ENCODE data around the gene ANO1. TPM values are rescaled to one million over a fixed set of nuclear protein-coding genes. Genes with fewer than 3 reads are reported as not detected.

The ANO1 gene
- total RNA-seq, 8 experiments from 2014 or later = 0.20 to 0.71 (median 0.29) TPM; not detected in 2

DNA sequence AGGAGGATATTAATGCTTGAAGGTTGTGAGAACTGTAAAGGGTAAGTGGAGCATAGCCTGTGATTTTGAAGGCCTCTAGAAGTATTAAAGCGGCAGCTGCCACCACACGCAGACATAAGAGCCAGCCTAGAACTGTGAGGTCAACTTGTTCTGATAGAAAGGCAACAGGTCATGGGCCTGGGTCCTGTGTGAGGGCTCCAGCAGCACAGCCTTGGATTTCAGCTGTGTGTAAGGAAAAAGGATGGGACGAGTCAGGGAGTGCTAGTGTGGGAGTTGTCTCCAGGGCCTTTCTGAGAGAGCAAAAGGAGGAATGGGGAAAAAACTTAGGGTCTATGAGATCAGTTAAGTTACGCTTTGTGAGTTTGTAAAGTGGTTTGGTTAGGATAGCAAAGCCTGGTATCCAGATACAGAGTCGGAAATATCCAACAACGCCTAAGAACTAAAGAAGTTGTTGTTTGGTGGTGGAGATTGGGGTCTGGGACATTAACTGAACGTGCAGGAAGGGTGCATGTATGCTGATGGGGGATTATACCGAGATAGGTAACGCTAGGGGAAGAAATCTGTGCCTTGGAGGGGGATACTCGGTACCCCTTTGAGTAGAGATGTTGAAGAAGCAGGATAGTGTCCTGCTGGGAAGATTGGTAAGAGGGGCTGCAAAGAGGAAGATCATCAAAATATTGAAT is 17.4 kb upstream of the ANO1 start:
- in situ Hi-C loops (cut with MboI; ENCODE audit: low pct_unique_long_range_greater_than_20kb in 2 of 9, low sequenced_read_pairs in 9 of 9, unreplicated experiment in 9 of 9) = no loop called here
- no peak for ATAC-seq (replicated peaks in 6 of 8)

DNA sequence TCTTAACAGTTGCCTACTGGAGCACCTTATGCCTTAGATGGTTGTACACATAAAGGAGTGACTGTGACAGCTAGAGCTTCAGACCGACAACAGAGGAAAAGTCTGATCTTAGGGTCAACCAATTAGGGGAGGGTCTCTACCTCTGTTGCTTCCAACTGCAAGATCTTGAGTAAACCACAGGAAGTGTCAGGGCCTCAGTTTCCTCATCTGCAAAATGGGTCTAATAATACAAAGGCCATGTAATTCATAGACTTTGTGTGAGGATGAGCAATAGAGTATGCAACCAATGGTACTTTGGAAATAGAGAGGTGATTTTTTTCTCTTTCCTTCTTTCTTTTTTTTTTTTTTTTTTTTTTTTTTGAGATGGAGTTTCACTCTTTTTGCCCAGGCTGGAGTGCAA is 16.4 kb upstream of the ANO1 start:
- H3K27ac ChIP-seq = no peak overlapping the region
- WGBS, 10 experiments = 100% methylated on average over 1 of the region's 1 CpG; no CpG with 5 or more reads in 6 of the 10 experiments
- ATAC-seq (replicated peaks in 6 of 8) = no peak

More for the DNA sequence above, 17.4 kb upstream of the ANO1 start:
- Histone ChIP-seq H3K27ac (no peak overlapping the region), H3K4me3 (no peak overlapping the region), H3K4me1 (replicated peaks in 1 of 2) (peaks cover 6 to 11% of the 10 kb centered on the region in 2 donors)
- WGBS, 10 experiments = 7 to 90% (median 74%) methylated on average over 1 to 10 of the region's 10 CpGs; no CpG with 5 or more reads in 1 of the 10 experiments

DNA sequence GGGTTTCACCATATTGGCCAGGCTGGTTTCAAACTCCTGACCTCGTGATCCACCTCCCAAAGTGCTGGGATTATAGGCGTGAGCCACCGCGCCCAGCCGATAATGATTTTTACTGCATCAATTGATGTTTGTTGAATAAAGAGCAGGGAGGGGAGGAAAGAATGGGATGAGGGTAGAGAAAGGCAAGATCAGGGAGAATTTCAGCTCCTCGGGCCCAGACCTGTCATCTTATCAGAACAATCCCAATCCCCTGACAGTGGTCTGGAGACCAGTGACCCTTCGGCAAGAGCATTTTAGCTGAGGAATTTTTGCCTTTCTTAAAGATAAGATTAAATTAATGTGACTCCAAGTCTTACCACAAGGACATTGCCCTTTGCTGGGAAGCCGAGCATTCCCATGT is 15.0 kb upstream of the ANO1 start:
- Histone ChIP-seq H3K4me3 (no peak overlapping the region), H3K4me1 (replicated peaks in 1 of 2) (peaks cover 12 to 22% of the 10 kb centered on the region in 2 donors), H3K27ac (no peak overlapping the region)
- ATAC-seq (replicated peaks in 6 of 8) = no peak
- 40 to 100% (median 91%) methylated on average over 1 to 7 of the region's 8 CpGs; no CpG with 5 or more reads in 2 of the 10 experiments for WGBS, 10 experiments
- in situ Hi-C loops (cut with MboI; ENCODE audit: low pct_unique_long_range_greater_than_20kb in 2 of 9, low sequenced_read_pairs in 9 of 9, unreplicated experiment in 9 of 9) = no loop called here

More for the DNA sequence above, 16.4 kb upstream of the ANO1 start:
- Histone ChIP-seq H3K4me1 (replicated peaks in 1 of 2) (peaks cover 6 to 14% of the 10 kb centered on the region in 2 donors), H3K4me3 (no peak overlapping the region)
- in situ Hi-C loops (cut with MboI; ENCODE audit: low pct_unique_long_range_greater_than_20kb in 2 of 9, low sequenced_read_pairs in 9 of 9, unreplicated experiment in 9 of 9) = no loop called here

DNA sequence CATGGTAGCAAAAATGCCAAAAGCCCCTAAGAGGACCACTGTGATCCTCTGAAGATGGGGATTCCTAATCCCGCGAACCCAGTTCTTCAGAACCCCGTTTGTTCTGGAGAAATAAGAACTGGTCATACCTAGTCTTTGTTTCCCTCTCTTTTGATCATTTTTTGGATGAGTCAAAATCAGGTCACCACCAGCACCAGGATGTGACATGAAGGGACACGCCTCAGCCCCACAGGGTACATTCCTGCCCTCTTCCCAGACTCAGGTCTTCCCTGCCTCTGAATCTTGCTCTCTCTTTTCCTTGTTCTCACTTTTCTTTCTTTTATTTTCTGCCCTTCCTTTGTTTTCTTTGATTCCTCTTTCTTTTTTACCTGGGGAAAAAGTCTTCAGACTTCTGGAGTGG is 14.6 kb upstream of the ANO1 start:
- no peak for ATAC-seq (replicated peaks in 6 of 8)
- Histone ChIP-seq H3K4me3 (no peak overlapping the region), H3K27ac (no peak overlapping the region), H3K4me1 (replicated peaks in 1 of 2) (peaks cover 17 to 27% of the 10 kb centered on the region in 2 donors)
- in situ Hi-C loops (cut with MboI; ENCODE audit: low pct_unique_long_range_greater_than_20kb in 2 of 9, low sequenced_read_pairs in 9 of 9, unreplicated experiment in 9 of 9) = no loop called here
- WGBS, 10 experiments = 67 to 100% (median 86%) methylated on average over 1 to 4 of the region's 4 CpGs; no CpG with 5 or more reads in 2 of the 10 experiments

GRCh38 chr11:70064008-70064725 is 13.9 kb upstream of the ANO1 start:
- no peak overlapping the region for H3K4me3 ChIP-seq
- ATAC-seq (replicated peaks in 6 of 8) = peak in 1 of 8 experiments; percentile 53
- in situ Hi-C loops (cut with MboI; ENCODE audit: low pct_unique_long_range_greater_than_20kb in 2 of 9, low sequenced_read_pairs in 9 of 9, unreplicated experiment in 9 of 9) = no loop called here
- no peak overlapping the region for H3K27ac ChIP-seq
- peaks cover 17 to 30% of the 10 kb centered on the region in 2 donors for H3K4me1 ChIP-seq (replicated peaks in 1 of 2)
- WGBS, 10 experiments = 0 to 90% (median 46%) methylated on average over 1 to 7 of the region's 10 CpGs; no CpG with 5 or more reads in 2 of the 10 experiments

- 0 to 100% (median 40%) methylated on average over 1 to 4 of the region's 8 CpGs; no CpG with 5 or more reads in 3 of the 10 experiments for WGBS, 10 experiments
- in situ Hi-C loops (cut with MboI; ENCODE audit: low pct_unique_long_range_greater_than_20kb in 2 of 9, low sequenced_read_pairs in 9 of 9, unreplicated experiment in 9 of 9) = no loop called here
- no peak overlapping the region for H3K4me3 ChIP-seq
- H3K27ac ChIP-seq = no peak overlapping the region
- no peak for ATAC-seq (replicated peaks in 6 of 8)
- H3K4me1 ChIP-seq (replicated peaks in 1 of 2) = peaks cover 17 to 30% of the 10 kb centered on the region in 2 donors
Measured at GRCh38 chr11:70064726-70065317, 13.3 kb upstream of the ANO1 start.

- peaks cover 17 to 30% of the 10 kb centered on the region in 2 donors for H3K4me1 ChIP-seq (replicated peaks in 1 of 2)
- in situ Hi-C loops (cut with MboI; ENCODE audit: low pct_unique_long_range_greater_than_20kb in 2 of 9, low sequenced_read_pairs in 9 of 9, unreplicated experiment in 9 of 9) = no loop called here
- H3K4me3 ChIP-seq = no peak overlapping the region
- no peak overlapping the region for H3K27ac ChIP-seq
- ATAC-seq (replicated peaks in 6 of 8) = no peak
- WGBS, 10 experiments = 13 to 100% (median 51%) methylated on average over 1 to 3 of the region's 25 CpGs; no CpG with 5 or more reads in 6 of the 10 experiments
Measured at GRCh38 chr11:70065318-70066135, 12.6 kb upstream of the ANO1 start.

GRCh38 chr11:70066136-70066520 is 12.0 kb upstream of the ANO1 start:
- 8 to 40% (median 20%) methylated on average over 1 to 2 of the region's 2 CpGs; no CpG with 5 or more reads in 6 of the 10 experiments for WGBS, 10 experiments
- no peak for ATAC-seq (replicated peaks in 6 of 8)
- in situ Hi-C loops (cut with MboI; ENCODE audit: low pct_unique_long_range_greater_than_20kb in 2 of 9, low sequenced_read_pairs in 9 of 9, unreplicated experiment in 9 of 9) = no loop called here
- Histone ChIP-seq H3K4me1 (replicated peaks in 1 of 2) (peaks cover 17 to 30% of the 10 kb centered on the region in 2 donors), H3K27ac (no peak overlapping the region), H3K4me3 (no peak overlapping the region)

GRCh38 chr11:70066628-70067027 is 11.5 kb upstream of the ANO1 start:
- Histone ChIP-seq H3K27ac (no peak overlapping the region), H3K4me3 (no peak overlapping the region), H3K4me1 (replicated peaks in 1 of 2) (peaks cover 17 to 30% of the 10 kb centered on the region in 2 donors)
- ATAC-seq (replicated peaks in 6 of 8) = no peak
- WGBS, 10 experiments = 14 to 100% (median 100%) methylated on average over 1 to 4 of the region's 13 CpGs; no CpG with 5 or more reads in 5 of the 10 experiments
- in situ Hi-C loops (cut with MboI; ENCODE audit: low pct_unique_long_range_greater_than_20kb in 2 of 9, low sequenced_read_pairs in 9 of 9, unreplicated experiment in 9 of 9) = no loop called here

- H3K4me3 ChIP-seq = no peak overlapping the region
- WGBS, 10 experiments = 17 to 90% (median 56%) methylated on average over 2 to 7 of the region's 8 CpGs; no CpG with 5 or more reads in 6 of the 10 experiments
- no peak for ATAC-seq (replicated peaks in 6 of 8)
- in situ Hi-C loops (cut with MboI; ENCODE audit: low pct_unique_long_range_greater_than_20kb in 2 of 9, low sequenced_read_pairs in 9 of 9, unreplicated experiment in 9 of 9) = no loop called here
- peaks cover 17 to 30% of the 10 kb centered on the region in 2 donors for H3K4me1 ChIP-seq (replicated peaks in 1 of 2)
- no peak overlapping the region for H3K27ac ChIP-seq
Measured at GRCh38 chr11:70067036-70067435, 11.1 kb upstream of the ANO1 start.

GRCh38 chr11:70067591-70068341 is 10.4 kb upstream of the ANO1 start:
- Histone ChIP-seq H3K4me3 (no peak overlapping the region), H3K4me1 (replicated peaks in 1 of 2) (peaks cover 17 to 30% of the 10 kb centered on the region in 2 donors), H3K27ac (no peak overlapping the region)
- ATAC-seq (replicated peaks in 6 of 8) = peak in 5 of 8 experiments; percentile 67 to 80 (median 70)
- in situ Hi-C loops (cut with MboI; ENCODE audit: low pct_unique_long_range_greater_than_20kb in 2 of 9, low sequenced_read_pairs in 9 of 9, unreplicated experiment in 9 of 9) = no loop called here
- 0 to 40% (median 15%) methylated on average over 1 to 6 of the region's 20 CpGs; no CpG with 5 or more reads in 2 of the 10 experiments for WGBS, 10 experiments

DNA sequence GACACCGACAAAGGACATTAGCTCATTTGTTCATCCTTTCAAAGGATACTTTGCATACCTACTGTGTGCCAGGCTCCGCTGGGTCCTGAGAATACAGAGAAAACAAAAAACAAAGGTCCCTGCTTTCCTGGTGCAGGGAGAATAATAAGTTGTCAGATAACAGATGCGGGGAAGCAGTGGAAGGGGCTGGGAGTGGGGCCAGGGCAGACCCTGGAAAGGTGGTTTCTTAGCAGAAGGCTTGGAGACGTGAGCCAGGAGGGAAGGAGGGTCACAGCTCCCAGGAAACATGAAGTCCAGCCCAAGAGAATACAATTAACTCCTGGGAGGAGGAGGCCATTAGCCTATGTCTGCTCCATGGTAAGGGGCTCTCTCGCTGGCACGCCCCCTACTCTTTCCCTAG is 9.8 kb upstream of the ANO1 start:
- in situ Hi-C loops (cut with MboI; ENCODE audit: low pct_unique_long_range_greater_than_20kb in 2 of 9, low sequenced_read_pairs in 9 of 9, unreplicated experiment in 9 of 9) = no loop called here
- 10 to 50% (median 38%) methylated on average over 1 to 5 of the region's 6 CpGs; no CpG with 5 or more reads in 4 of the 10 experiments for WGBS, 10 experiments

More for the DNA sequence above, 9.8 kb upstream of the ANO1 start:
- Histone ChIP-seq H3K4me3 (no peak overlapping the region), H3K4me1 (replicated peaks in 1 of 2) (peaks cover 17 to 30% of the 10 kb centered on the region in 2 donors), H3K27ac (no peak overlapping the region)
- peak in 2 of 8 experiments; percentile 7 to 53 for ATAC-seq (replicated peaks in 6 of 8)
